Measurements from ENCODE around the gene ZNF548.

GRCh38 chr19:57443121-57443696 lies 53.6 kb downstream of the ZNF548 start:
- TF ChIP-seq ZNF565 (CRISPR knock-in tag; conservative IDR thresholded peaks at IDR 0.05; ENCODE audit: low read depth) (no peak), ZNF8 (CRISPR knock-in tag; IDR thresholded peaks at IDR 0.05) (no peak), BACH2 (CRISPR knock-in tag; IDR thresholded peaks at IDR 0.05; ENCODE audit: borderline replicate concordance) (no peak), OSR1 (CRISPR knock-in tag; IDR thresholded peaks at IDR 0.05) (no peak), PATZ1 (CRISPR knock-in tag; IDR thresholded peaks at IDR 0.05; ENCODE audit: borderline replicate concordance) (no peak), ZFP30 (CRISPR knock-in tag; IDR thresholded peaks at IDR 0.05) (no peak), ISL1 (CRISPR knock-in tag; IDR thresholded peaks at IDR 0.05) (no peak), ZC3H10 (CRISPR knock-in tag; IDR thresholded peaks at IDR 0.05) (no peak)
- TF ChIP-seq, protein P1, sequence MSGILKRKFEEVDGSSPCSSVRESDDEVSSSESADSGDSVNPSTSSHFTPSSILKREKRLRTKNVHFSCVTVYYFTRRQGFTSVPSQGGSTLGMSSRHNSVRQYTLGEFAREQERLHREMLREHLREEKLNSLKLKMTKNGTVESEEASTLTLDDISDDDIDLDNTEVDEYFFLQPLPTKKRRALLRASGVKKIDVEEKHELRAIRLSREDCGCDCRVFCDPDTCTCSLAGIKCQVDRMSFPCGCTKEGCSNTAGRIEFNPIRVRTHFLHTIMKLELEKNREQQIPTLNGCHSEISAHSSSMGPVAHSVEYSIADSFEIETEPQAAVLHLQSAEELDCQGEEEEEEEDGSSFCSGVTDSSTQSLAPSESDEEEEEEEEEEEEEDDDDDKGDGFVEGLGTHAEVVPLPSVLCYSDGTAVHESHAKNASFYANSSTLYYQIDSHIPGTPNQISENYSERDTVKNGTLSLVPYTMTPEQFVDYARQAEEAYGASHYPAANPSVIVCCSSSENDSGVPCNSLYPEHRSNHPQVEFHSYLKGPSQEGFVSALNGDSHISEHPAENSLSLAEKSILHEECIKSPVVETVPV (CRISPR knock-in tag; IDR thresholded peaks at IDR 0.05), result no peak
- TF ChIP-seq, protein P2, sequence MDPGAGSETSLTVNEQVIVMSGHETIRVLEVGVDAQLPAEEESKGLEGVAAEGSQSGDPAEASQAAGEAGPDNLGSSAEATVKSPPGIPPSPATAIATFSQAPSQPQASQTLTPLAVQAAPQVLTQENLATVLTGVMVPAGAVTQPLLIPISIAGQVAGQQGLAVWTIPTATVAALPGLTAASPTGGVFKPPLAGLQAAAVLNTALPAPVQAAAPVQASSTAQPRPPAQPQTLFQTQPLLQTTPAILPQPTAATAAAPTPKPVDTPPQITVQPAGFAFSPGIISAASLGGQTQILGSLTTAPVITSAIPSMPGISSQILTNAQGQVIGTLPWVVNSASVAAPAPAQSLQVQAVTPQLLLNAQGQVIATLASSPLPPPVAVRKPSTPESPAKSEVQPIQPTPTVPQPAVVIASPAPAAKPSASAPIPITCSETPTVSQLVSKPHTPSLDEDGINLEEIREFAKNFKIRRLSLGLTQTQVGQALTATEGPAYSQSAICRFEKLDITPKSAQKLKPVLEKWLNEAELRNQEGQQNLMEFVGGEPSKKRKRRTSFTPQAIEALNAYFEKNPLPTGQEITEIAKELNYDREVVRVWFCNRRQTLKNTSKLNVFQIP (CRISPR knock-in tag; IDR thresholded peaks at IDR 0.05; ENCODE audit: borderline replicate concordance, low read depth), result no peak
